Chondrocyte (in vitro differentiated cells): Measurements from ENCODE around the gene RBM19. TPM values are rescaled to one million over a fixed set of nuclear protein-coding genes. Genes with fewer than 3 reads are reported as not detected.
A peak's percentile ranks its signal among the peaks of the same experiment; 100 is the strongest.

Experiments
- DNase-seq: peaks from one replicate; pipeline ENCODE4 v3.0.0; 2021; ENCODE audit warnings: mixed read lengths, low spot score
- H3K27ac Mint-ChIP-seq: one replicate; pipeline ENCODE4 v1.8.0; 2021; ENCODE audit warnings: mild to moderate bottlenecking, moderate library complexity, mixed read lengths; ENCODE audit not compliant: unreplicated experiment
- H3K27me3 Mint-ChIP-seq: 2 replicates; pipeline ENCODE4 v1.8.0; 2021; ENCODE audit warnings: low read depth, mixed read lengths
- H3K36me3 Mint-ChIP-seq: 2 replicates; pipeline ENCODE4 v1.8.0; 2021; ENCODE audit warnings: low read depth, mixed read lengths
- H3K4me1 Mint-ChIP-seq: 2 replicates; pipeline ENCODE4 v1.8.0; 2021; ENCODE audit warnings: low read depth, mild to moderate bottlenecking, mixed read lengths
- H3K4me3 Mint-ChIP-seq: one replicate; pipeline ENCODE4 v1.8.0; 2021; ENCODE audit warnings: mild to moderate bottlenecking, moderate library complexity, mixed read lengths; ENCODE audit not compliant: unreplicated experiment
- H3K9me3 Mint-ChIP-seq: 2 replicates; pipeline ENCODE4 v1.8.0; 2021; ENCODE audit warnings: low read depth, mixed read lengths
- total RNA-seq: library from RNA; stranded (reverse); gene quantifications from 3 replicates; pipeline ENCODE4 v1.2.1, GENCODE V29; 2021
- TF ChIP-seq, protein P1 (sequence below): fragments of 200-600 bp; sonication (generic); IDR thresholded peaks from 2 replicates; pipeline ENCODE4 v1.5.0; 2021; ENCODE audit warnings: antibody characterized with exemption, mild to moderate bottlenecking, moderate library complexity

The RBM19 gene
- total RNA-seq, 1 donor from 2014 or later: 16.2 TPM

DNA sequence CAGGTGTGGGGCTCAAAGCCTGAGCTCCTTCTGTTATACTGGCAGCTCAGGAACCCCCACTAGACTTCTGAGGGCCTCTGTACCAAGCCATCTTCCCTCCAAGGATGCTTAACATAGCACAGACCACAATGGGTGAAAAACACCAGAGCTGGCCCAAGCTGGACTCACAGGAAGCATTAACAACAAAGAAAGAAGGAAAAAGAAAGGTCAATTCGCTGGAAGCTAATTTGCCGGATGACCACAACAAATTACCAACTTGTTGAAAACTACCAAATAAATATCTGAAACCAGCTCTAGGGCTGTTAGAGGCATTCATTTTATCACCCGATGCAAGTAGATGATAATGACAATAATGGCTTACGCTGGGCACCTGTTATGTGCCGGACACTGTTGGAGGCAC, 48.7 kb downstream of the RBM19 start:
- TF ChIP-seq, protein P1, sequence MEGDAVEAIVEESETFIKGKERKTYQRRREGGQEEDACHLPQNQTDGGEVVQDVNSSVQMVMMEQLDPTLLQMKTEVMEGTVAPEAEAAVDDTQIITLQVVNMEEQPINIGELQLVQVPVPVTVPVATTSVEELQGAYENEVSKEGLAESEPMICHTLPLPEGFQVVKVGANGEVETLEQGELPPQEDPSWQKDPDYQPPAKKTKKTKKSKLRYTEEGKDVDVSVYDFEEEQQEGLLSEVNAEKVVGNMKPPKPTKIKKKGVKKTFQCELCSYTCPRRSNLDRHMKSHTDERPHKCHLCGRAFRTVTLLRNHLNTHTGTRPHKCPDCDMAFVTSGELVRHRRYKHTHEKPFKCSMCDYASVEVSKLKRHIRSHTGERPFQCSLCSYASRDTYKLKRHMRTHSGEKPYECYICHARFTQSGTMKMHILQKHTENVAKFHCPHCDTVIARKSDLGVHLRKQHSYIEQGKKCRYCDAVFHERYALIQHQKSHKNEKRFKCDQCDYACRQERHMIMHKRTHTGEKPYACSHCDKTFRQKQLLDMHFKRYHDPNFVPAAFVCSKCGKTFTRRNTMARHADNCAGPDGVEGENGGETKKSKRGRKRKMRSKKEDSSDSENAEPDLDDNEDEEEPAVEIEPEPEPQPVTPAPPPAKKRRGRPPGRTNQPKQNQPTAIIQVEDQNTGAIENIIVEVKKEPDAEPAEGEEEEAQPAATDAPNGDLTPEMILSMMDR: no peak
- Mint-ChIP-seq H3K4me1 (no peaks in the 10 kb centered on the region), H3K27ac (no peak overlapping the region), H3K9me3 (no peaks in the 10 kb centered on the region), H3K36me3 (peaks cover 10% of the 10 kb centered on the region), H3K4me3 (no peak overlapping the region), H3K27me3 (no peaks in the 10 kb centered on the region)
- DNase-seq: no peak

DNA sequence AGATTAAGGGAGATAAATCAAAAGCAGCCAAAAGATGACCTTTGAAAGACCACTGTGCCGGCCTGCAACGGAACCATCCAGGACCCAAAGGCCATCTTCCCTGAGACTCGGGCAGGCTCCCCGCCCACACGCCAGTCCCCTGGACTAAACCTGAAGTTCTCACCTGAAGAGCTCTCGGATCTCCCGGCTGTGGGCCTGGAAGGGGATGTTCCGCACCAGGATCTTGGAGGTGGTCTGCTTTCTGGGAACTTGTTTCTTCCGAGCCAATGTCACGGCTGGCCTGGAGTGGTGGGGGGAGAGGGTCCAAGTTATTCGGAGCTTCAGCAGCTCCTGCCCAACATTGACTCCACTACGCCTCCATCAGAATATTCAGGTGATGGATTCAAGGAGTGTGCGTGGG, 51.3 kb downstream of the RBM19 start:
- Mint-ChIP-seq H3K9me3 (no peaks in the 10 kb centered on the region), H3K27me3 (no peaks in the 10 kb centered on the region), H3K4me3 (no peak overlapping the region), H3K36me3 (peaks cover 11% of the 10 kb centered on the region), H3K4me1 (no peaks in the 10 kb centered on the region), H3K27ac (no peak overlapping the region)
- DNase-seq: peak; percentile 68
- TF ChIP-seq, protein P1: no peak

- H3K9me3 Mint-ChIP-seq: no peaks in the 10 kb centered on the region
- no peak overlapping the region for H3K27ac Mint-ChIP-seq
- TF ChIP-seq, protein P1: no peak
- no peak overlapping the region for H3K4me3 Mint-ChIP-seq
- peaks cover 11% of the 10 kb centered on the region for H3K36me3 Mint-ChIP-seq
- no peaks in the 10 kb centered on the region for H3K27me3 Mint-ChIP-seq
- no peaks in the 10 kb centered on the region for H3K4me1 Mint-ChIP-seq
- peak; percentile 73 for DNase-seq
Measured at GRCh38 chr12:113914176-113914575, 51.9 kb downstream of the RBM19 start.

DNA sequence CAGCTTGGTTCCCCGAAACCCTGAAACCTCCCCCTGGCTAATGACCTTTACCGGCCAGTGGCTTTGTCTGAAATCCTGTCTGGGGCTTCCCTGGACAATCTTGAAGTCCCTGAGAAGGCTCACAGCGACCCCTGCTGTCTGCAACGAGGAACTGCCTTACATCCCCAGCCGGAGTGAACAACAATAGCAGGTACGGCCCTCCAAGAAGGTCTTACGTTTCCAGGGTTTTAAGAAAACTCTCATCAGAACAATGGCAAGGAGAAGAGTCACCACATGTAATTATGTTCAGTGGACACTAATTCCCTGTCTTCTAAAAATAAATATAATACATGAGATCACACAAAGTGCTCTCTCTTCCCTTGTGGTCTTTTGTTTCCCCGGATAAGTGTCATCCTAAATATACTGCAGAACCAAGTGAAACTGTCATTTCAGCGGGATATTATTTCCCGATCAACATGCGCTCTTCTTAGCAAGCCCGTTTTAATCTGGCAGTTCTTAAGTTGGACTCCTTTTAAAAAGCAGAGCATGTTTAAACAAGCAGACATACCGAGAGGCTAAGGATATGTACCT, 53.3 kb downstream of the RBM19 start:
- no peak overlapping the region for H3K27ac Mint-ChIP-seq
- no peak overlapping the region for H3K4me3 Mint-ChIP-seq
- TF ChIP-seq, protein P1: peak; percentile 96
- H3K27me3 Mint-ChIP-seq: no peaks in the 10 kb centered on the region
- H3K36me3 Mint-ChIP-seq: peaks cover 14% of the 10 kb centered on the region
- no peaks in the 10 kb centered on the region for H3K9me3 Mint-ChIP-seq
- no peaks in the 10 kb centered on the region for H3K4me1 Mint-ChIP-seq
- DNase-seq: peak; percentile 50

- H3K36me3 Mint-ChIP-seq: peaks cover 14% of the 10 kb centered on the region
- TF ChIP-seq, protein P1: no peak
- H3K4me3 Mint-ChIP-seq: no peak overlapping the region
- peak; percentile 61 for DNase-seq
- no peaks in the 10 kb centered on the region for H3K27me3 Mint-ChIP-seq
- no peaks in the 10 kb centered on the region for H3K4me1 Mint-ChIP-seq
- H3K27ac Mint-ChIP-seq: no peak overlapping the region
- no peaks in the 10 kb centered on the region for H3K9me3 Mint-ChIP-seq
Measured at GRCh38 chr12:113911971-113912759, 54.0 kb downstream of the RBM19 start.
